GM21825 (cell line): ENCODE data around the gene GAS5.

ENCODE experiments used
- ATAC-seq: cut with Tn5 transposase; IDR thresholded peaks from one replicate; pipeline ENCODE4 v1.9.1; 2021; ENCODE audit warnings: mild to moderate bottlenecking, moderate library complexity; ENCODE audit not compliant: unreplicated experiment

The GAS5 gene

DNA sequence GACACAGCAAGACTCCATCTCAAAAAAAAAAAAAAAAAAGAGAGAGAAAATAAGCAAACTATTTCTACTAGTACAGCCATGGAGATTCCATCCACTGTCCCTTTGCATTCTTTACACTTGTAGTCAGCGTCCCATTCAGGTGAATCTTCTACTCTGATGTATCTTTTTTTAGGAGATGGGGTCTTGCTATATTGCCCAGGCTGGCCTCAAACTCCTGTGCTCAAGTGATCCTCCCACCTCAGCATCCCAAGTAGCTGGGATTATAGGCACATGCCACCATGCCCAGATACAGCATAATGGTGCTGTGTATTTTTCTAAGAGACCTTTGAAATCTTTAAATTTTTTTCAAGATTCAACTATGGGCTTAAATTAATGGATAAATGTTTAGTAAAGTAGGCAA, 35.0 kb downstream of the GAS5 start:
- ATAC-seq = no peak

DNA sequence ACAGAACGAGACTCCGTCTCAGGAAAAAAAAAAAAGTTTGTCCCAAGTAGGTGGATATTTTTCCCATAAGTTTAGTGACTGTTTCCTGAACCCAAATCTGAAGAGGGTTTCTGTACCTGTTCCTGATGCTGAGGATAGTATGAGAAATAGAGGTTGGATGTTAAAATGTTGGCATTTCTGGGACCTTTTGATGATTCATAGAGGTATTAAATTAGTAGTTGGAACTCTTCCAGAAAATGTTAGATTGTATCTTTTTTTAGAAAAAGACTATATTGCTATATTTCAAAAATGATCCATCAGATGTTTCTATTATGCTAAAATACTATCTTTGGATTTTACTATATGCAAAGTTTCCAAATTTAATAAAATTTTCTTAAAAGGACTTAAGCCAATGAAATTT, 40.2 kb downstream of the GAS5 start:
- no peak for ATAC-seq

DNA sequence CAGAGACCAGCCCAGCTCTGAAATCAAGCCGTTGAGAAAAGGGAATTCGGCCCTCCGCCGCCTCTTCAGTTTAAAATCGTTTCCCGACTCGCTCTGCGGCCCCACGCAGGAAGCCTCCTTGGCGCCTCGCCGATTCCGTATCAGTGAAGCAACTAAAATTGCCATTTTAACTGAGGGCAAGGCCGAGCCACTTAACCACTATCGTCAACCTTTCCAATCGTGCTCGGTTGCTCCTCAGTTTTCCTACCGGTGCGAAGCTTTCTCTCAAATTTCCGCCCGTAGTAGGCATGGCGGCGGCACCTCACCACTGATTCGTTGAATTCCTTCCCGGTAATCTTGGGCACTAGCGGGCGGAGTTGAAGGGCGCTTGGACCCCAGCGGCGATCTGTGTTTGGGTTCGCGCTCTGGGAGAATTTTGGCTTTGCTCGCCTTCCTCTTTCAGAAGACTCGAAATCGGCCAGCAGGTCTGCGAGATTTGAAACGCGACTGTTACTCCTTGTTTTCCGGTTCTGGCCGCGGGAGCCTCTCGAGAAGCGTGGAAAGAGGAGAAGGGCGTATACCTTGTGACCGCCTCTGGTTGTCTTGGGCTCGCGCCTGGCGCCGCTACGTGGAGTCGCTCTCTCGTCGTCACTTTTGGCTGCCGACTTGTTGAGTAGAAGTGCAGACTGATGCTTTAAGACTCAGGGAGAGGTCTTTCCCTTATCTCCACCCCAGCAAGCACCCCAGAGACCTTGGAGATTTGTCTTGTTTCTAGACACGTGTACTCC, 43.3 kb downstream of the GAS5 start, which contains the start of the genes CENPL and DARS2:
Gene CENPL (minus strand): TSS at position 569 of the 767 bp plus-strand sequence. CDS start 13,584 bp downstream, outside the sequence.
Gene DARS2 (plus strand): TSS at position 359 of the 767 bp plus-strand sequence. CDS start 557 bp downstream, outside the sequence.
- peak; percentile 87 for ATAC-seq

GRCh38 chr1:173823781-173824314, 43.9 kb downstream of the GAS5 start:
- ATAC-seq = peak; percentile 35

- ATAC-seq = no peak
Observed at GRCh38 chr1:173821680-173822079, 46.1 kb downstream of the GAS5 start.

DNA sequence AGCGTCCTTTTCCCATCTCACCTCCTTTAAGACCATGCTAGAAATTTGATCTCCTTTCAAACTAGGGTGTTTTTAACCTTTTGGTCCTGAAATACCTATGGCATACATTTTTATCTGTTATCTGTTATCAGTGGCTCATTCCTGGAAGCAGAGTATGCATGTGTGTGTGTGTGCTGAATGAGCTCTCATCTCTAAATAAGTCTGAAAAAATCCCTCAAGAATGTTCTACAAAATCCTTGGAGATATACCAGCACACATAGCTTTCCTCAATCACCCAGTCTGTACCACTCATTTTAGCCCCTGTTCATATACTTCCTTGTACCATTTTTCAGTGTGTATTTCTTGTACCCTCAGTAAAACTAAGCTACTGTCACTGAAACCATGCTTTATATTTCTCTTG, 49.3 kb downstream of the GAS5 start:
- no peak for ATAC-seq
